Measurements from ENCODE around the gene POU3F1. TPM values are rescaled to one million over a fixed set of nuclear protein-coding genes. Genes with fewer than 3 reads are reported as not detected.

Gene POU3F1
- total RNA-seq, 1 experiment from 2014 or later: 5.8 TPM

DNA sequence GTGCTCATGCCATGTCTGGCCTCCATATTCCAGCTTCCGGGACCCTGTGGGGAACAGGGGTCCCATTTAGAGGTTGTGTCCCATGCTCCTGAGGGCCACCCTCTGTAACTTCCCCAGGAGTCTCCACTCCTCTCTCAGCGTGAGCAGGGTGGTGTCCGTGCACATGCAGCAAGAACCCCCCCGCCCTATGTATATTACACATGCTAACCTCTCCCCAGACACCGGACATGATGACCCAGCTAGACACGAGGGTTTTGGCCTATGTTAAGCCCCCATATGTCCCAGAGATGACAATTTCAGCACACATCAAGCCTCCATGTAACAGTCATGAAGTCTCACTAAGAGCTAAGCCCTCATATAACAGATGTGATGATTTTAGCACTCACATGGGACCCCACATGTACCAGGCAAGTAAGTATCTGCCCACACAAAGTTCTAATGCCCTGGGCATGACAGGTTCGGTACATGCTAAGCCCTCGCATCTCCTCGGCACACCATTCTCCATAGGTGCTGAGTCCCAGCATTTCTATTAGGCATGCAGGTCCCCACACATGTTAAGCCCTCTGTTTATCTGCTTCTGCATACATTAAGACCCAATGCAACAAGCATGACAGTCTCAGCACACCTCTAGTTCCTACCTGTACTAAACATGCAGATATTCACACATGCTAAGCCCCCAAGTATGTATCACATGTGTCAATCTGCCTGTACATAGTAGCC, 48.3 kb downstream of the POU3F1 start:
- Mint-ChIP-seq H3K27ac (peak overlapping the region in 2 of 3 experiments; percentile 7 to 82; a peak in 3 of 7 replicates), H3K4me1 (peaks cover 40 to 48% of the 10 kb centered on the region in 2 experiments), H3K4me3 (no peak overlapping the region), H3K9me3 (no peaks in the 10 kb centered on the region), H3K36me3 (ENCODE audit: insufficient read depth in 1 of 3, low read depth in 3 of 3) (peaks cover 17 to 36% (median 32%) of the 10 kb centered on the region in 3 experiments), H3K27me3 (ENCODE audit: low read depth) (no peaks in the 10 kb centered on the region)
- Histone ChIP-seq H3K9me3 (ENCODE audit: control insufficient read depth, low read depth, low read length) (no peaks in the 10 kb centered on the region), H2BK12ac (ENCODE audit: insufficient read length, low read depth, low read length) (no peak overlapping the region), H3K23me2 (ENCODE audit: insufficient read length, low read depth, low read length, poor library complexity, severe bottlenecking) (peaks cover 13% of the 10 kb centered on the region), H3K79me2 (ENCODE audit: insufficient read depth, low read length) (no peaks in the 10 kb centered on the region; the same call in 1 of the 2 replicates), H4K8ac (replicated peaks; ENCODE audit: insufficient read length, low read depth, low read length) (no peak overlapping the region), H2BK120ac (ENCODE audit: low read depth, low read length, poor library complexity, severe bottlenecking) (no peak overlapping the region), H3K56ac (ENCODE audit: insufficient read length, low read depth, low read length) (no peak overlapping the region), H3K9ac (ENCODE audit: extremely low read depth, insufficient read length, low read length) (no peak overlapping the region), H4K91ac (ENCODE audit: insufficient read length, low read depth, low read length) (no peak overlapping the region), H2BK20ac (ENCODE audit: low read depth, low read length, poor library complexity, severe bottlenecking) (no peak overlapping the region), H3K27me3 (ENCODE audit: insufficient read depth, low read length) (no peaks in the 10 kb centered on the region), H3K27ac (ENCODE audit: insufficient read length, low read depth, low read length) (no peak overlapping the region), H4K20me1 (ENCODE audit: control insufficient read depth, insufficient read depth, insufficient read length) (no peaks in the 10 kb centered on the region), H3K23ac (ENCODE audit: insufficient read length, low read depth, low read length) (no peak overlapping the region), H3K4me2 (ENCODE audit: insufficient read depth, insufficient read length, low read length) (no peak overlapping the region), H3K4ac (ENCODE audit: low read depth, low read length) (no peak overlapping the region), H4K5ac (ENCODE audit: insufficient read length, low read depth, low read length) (no peak overlapping the region), H2AFZ (ENCODE audit: low read length) (no peak overlapping the region), H3K79me1 (ENCODE audit: insufficient read depth, low read depth, low read length, poor library complexity, severe bottlenecking) (no peaks in the 10 kb centered on the region), H3K14ac (ENCODE audit: insufficient read depth, low read length) (no peak overlapping the region), H2AK5ac (ENCODE audit: insufficient read length, low read length) (no peak overlapping the region), H3K4me1 (ENCODE audit: insufficient read depth, low read length) (peaks cover 25% of the 10 kb centered on the region), H3T11ph (ENCODE audit: low read length) (no peak overlapping the region), H2BK15ac (ENCODE audit: low read depth, low read length) (no peak overlapping the region), H3K18ac (ENCODE audit: insufficient read length, low read depth, low read length) (no peak overlapping the region), H2BK5ac (ENCODE audit: insufficient read length, low read length) (no peak overlapping the region)
- DNase-seq: no peak
- no CpG with 5 or more reads among the region's 9 CpGs for WGBS (ENCODE audit: extremely low coverage, insufficient read length, low lambda C conversion rate)
- TF ChIP-seq, protein P1, sequence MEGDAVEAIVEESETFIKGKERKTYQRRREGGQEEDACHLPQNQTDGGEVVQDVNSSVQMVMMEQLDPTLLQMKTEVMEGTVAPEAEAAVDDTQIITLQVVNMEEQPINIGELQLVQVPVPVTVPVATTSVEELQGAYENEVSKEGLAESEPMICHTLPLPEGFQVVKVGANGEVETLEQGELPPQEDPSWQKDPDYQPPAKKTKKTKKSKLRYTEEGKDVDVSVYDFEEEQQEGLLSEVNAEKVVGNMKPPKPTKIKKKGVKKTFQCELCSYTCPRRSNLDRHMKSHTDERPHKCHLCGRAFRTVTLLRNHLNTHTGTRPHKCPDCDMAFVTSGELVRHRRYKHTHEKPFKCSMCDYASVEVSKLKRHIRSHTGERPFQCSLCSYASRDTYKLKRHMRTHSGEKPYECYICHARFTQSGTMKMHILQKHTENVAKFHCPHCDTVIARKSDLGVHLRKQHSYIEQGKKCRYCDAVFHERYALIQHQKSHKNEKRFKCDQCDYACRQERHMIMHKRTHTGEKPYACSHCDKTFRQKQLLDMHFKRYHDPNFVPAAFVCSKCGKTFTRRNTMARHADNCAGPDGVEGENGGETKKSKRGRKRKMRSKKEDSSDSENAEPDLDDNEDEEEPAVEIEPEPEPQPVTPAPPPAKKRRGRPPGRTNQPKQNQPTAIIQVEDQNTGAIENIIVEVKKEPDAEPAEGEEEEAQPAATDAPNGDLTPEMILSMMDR (conservative IDR thresholded peaks at IDR 0.05): no peak

All from H9 (cell line).